Measurements from ENCODE around the gene OR10J5.
"Not testable (repeated sequence)": the region's sequence is repeated elsewhere in the genome, so short reads cannot be mapped to it uniquely, and the experiment has no call there.

Gene OR10J5

DNA sequence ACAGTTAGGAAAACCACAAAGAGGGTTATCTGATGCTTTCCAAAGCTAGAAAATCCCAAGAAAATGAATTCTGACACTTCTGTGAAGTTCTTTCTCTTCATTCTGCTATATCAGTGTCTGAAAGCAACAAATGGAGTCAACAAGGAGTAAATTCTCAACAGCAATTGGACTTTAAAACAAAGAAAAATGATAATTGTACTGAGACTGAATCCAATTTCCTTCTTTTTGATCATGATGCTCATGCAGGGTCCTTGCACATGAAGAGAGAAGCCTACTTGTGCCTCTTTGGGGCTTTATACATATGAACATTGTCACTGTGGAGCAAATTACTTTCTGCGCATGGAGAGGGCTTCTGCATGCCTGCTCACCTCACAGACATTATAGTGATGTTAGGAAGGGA is at the start of gene OR10J5:
Gene OR10J5, minus strand, starts transcription at position 101 of the 400 bp plus-strand sequence. Its CDS starts 0 bp downstream, at position 101.
- no peak for DNase-seq (ENCODE audit: low spot score)

- no peak for DNase-seq (ENCODE audit: low spot score)
These were observed 48.7 kb upstream of the OR10J5 start for GRCh38 chr1:159584536-159584935.

- no peak for DNase-seq (ENCODE audit: low spot score)
These were observed 45.6 kb upstream of the OR10J5 start for GRCh38 chr1:159581422-159581821.

GRCh38 chr1:159580340-159580739 is 44.5 kb upstream of the OR10J5 start:
- no peak for DNase-seq (ENCODE audit: low spot score)

DNA sequence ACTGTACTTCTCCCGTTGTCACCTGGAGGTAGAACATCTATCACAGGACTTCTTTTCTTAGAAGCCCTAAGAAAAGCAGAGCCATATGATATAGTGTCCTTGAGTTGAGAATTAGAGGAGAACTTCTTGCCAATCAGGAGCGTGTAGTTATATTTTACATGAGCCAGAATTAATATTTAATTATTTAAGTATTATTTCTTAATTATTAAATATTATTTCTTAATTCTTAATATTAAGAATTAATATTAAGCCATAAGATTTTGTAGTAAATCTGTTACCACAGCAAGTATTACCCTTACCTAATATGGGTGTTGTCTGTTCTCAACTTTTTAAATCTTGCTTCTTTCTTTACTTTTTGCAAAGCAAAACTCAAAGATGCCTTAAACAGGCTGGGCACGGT is 41.6 kb upstream of the OR10J5 start:
- no peak for DNase-seq (ENCODE audit: low spot score)

GRCh38 chr1:159562680-159563079 is 26.9 kb upstream of the OR10J5 start:
- no peak for DNase-seq (ENCODE audit: low spot score)

DNA sequence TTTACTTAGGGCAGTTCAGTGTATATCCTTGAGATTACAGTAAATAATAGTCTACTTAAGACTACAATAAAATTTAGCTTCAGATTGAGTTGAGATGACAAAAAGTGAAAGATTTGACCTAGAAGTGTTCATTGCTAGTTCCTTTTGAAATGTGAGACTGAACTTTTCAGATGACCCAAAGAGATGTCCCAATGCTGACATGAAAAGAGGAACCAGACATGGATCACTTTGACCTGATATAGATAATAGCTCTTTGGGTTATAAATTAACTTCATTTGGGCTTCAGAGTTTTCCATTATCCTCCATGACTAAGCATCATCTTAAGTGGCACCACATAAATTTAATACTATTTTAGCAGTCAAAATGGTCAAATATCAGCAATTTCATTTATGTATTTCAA is 25.7 kb upstream of the OR10J5 start:
- no peak for DNase-seq (ENCODE audit: low spot score)

DNA sequence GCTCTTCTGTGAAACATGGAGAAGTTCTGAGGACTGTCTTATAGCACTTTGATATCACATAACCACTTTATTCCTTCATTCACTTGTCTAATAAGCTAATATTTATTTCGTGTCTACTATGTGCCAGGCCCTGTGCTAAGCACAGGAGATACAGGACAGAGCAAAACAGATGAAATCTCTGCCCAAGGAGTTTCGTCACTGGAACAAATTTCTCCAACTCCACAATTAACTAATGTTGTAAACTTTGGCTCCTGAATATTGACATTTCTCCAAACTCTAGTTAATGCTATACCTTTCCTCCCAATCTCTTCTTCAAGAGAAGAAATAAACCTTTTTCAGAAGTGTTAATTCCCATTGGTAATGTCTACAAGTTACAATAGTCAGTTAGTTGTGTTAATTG is 24.8 kb upstream of the OR10J5 start:
- DNase-seq (ENCODE audit: low spot score), result no peak

- DNase-seq (ENCODE audit: low spot score), result no peak
These were observed 21.1 kb upstream of the OR10J5 start for GRCh38 chr1:159556931-159557369.

GRCh38 chr1:159554696-159555095 is 18.9 kb upstream of the OR10J5 start:
- DNase-seq (ENCODE audit: low spot score), result no peak

GRCh38 chr1:159554261-159554660 is 18.5 kb upstream of the OR10J5 start:
- no peak for DNase-seq (ENCODE audit: low spot score)

- no peak for DNase-seq (ENCODE audit: low spot score)
These were observed 12.3 kb upstream of the OR10J5 start for GRCh38 chr1:159548126-159548525.

DNA sequence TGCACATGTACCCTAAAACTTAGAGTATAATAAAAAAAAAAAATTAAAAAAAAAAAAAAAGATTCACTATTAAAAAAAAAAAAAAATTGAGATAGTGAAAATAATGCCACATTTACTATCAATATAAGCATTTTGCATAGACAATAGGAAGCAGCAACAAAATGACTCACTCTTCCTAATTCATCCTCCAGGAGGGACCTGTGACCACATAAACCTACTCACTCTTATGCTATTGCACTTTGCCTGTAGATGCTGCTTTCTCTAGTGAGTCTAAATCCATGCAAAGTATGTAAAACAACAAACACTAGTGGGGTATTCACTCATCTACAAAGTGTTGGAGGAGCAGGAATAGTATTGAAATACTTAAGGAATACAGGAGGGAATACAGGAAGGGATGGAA is 2.9 kb downstream of the OR10J5 start:
- DNase-seq (ENCODE audit: low spot score), result no peak

DNA sequence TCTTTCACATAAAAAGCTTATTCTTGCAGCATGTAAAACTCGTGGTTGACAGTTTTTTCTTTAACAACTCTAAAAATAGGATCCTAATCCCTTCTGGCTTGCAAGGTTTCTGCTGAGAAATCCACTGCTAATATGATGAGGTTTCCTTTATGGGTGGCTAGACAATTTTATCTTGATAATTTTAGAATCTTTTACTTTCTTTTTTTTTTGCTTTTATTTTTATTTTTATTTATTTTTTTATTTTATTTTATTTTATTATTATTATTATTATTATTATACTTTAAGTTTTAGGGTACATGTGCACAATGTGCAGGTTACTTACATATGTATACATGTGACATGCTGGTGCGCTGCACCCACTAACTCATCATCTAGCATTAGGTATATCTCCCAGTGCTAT is 11.0 kb downstream of the OR10J5 start:
- DNase-seq (ENCODE audit: low spot score), result not testable (repeated sequence)

DNA sequence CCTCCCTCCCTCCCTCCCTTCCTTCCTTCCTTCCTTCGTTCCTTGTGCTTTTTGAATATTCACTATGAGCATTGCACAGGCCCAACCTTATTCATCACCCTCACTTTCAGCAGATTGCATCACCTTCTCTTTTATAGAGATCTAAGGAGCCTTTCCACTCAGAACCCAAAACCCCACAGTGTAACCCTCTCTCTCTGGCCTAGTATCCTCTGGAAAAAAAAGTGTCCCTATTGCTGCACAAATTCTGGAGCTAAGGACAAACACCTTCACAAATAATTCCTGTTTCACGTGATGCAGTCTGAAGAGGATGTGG is 25.6 kb downstream of the OR10J5 start:
- no peak for DNase-seq (ENCODE audit: low spot score)

GRCh38 chr1:159509440-159510228 is 26.2 kb downstream of the OR10J5 start:
- no peak for DNase-seq (ENCODE audit: low spot score)

DNA sequence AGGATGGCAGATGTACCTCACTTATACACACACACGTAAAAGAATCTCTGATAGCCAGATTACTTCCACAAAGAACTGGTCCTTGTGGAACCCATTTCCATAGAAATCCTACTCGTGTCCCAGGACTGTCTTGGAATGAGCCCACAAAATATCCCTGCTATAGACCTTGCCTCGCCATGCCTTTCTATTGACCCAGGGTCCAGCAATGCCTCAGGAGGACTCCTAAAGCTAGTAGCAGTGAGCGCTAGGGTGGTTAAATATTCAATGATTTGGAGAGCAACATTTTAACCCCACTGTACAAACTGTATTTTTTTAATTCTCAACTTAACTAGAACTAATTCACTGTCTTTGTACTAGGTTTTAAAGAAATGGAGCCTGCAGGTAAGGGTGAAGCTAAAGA is 26.9 kb downstream of the OR10J5 start:
- no peak for DNase-seq (ENCODE audit: low spot score)

- DNase-seq (ENCODE audit: low spot score), result no peak
These were observed 30.1 kb downstream of the OR10J5 start for GRCh38 chr1:159505676-159506075.

DNA sequence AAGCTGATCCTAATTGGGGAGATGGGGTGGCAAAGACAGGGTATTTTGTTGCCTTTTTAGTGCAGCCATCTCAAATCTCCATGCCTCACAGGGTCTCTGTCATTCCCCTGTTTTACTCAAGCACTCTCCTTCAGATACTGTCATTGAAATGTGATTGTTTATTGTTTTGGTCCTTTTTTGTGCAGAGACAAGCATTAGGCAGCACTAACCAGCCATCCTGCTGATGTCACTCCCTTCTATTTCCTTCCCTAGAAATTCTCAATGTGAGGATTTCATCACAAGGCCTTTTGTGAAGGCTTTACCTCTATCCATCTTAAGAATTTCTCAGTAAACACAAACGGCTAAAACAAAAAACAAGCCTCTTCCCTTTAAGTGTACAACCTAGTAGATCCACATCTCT is 34.7 kb downstream of the OR10J5 start:
- no peak for DNase-seq (ENCODE audit: low spot score)

GRCh38 chr1:159494513-159495210 is 41.1 kb downstream of the OR10J5 start:
- not testable (repeated sequence) for DNase-seq (ENCODE audit: low spot score)

GRCh38 chr1:159493354-159493753 is 42.5 kb downstream of the OR10J5 start:
- DNase-seq (ENCODE audit: low spot score), result no peak

- DNase-seq (ENCODE audit: low spot score), result peak; percentile 5
These were observed 43.1 kb downstream of the OR10J5 start for GRCh38 chr1:159492575-159493323.

All from AG08396 (cell line).